Osteoblast (primary cell): Measurements from ENCODE around the gene CCDC102B. TPM values are rescaled to one million over a fixed set of nuclear protein-coding genes. Genes with fewer than 3 reads are reported as not detected.

Source experiments
- DNase-seq: peaks from one replicate; pipeline ENCODE4 v3.0.0; 2011; ENCODE audit warnings: low spot score, mixed read lengths; ENCODE audit not compliant: insufficient read length; ENCODE audit errors: missing footprints
- H2AFZ ChIP-seq: 2 replicates; pipeline ENCODE4 v1.6.0; 2011; ENCODE audit warnings: mild to moderate bottlenecking, low read length
- H3K27ac ChIP-seq: 2 replicates; pipeline ENCODE4 v1.5.1; 2011; ENCODE audit warnings: mild to moderate bottlenecking, low read depth, low read length, moderate library complexity
- H3K27me3 ChIP-seq: 2 replicates; pipeline ENCODE4 v1.6.0; 2012; ENCODE audit warnings: mild to moderate bottlenecking, control low read depth, inconsistent platforms, low read length, moderate library complexity; ENCODE audit not compliant: insufficient read depth
- H3K36me3 ChIP-seq: 2 replicates; pipeline ENCODE4 v1.5.1; 2011; ENCODE audit warnings: mild to moderate bottlenecking, low read length, control low read depth, moderate library complexity; ENCODE audit not compliant: insufficient read depth
- H3K4me1 ChIP-seq: 2 replicates; pipeline ENCODE4 v1.5.1; 2011; ENCODE audit warnings: mild to moderate bottlenecking, low read length, control low read depth, moderate library complexity; ENCODE audit not compliant: insufficient read depth
- H3K4me2 ChIP-seq: 2 replicates; pipeline ENCODE4 v1.6.0; 2011; ENCODE audit warnings: mild to moderate bottlenecking, low read length; ENCODE audit not compliant: insufficient read depth
- H3K4me3 ChIP-seq: fragments of 200-600 bp; sonication (generic); 3 replicates; pipeline ENCODE4 v1.5.1; 2012; ENCODE audit warnings: mild to moderate bottlenecking, low read length, inconsistent platforms; ENCODE audit not compliant: insufficient read depth
- H3K79me2 ChIP-seq: 2 replicates; pipeline ENCODE4 v1.6.0; 2012; ENCODE audit warnings: mild to moderate bottlenecking, low read length, control low read depth, inconsistent platforms; ENCODE audit not compliant: insufficient read depth
- H3K9me3 ChIP-seq: 2 replicates; pipeline ENCODE4 v1.5.1; 2011; ENCODE audit warnings: low read depth, low read length, control low read depth
- H4K20me1 ChIP-seq: 2 replicates; pipeline ENCODE4 v1.6.0; 2012; ENCODE audit warnings: mild to moderate bottlenecking, low read length, control low read depth; ENCODE audit not compliant: insufficient read depth
- total RNA-seq: library from RNA; depleted of rRNA; stranded (reverse); fragments of >200 nt; gene quantifications from 2 replicates; pipeline ENCODE4 v1.2.3, GENCODE V29; 2012
- TF ChIP-seq, protein P1 (sequence below): IDR thresholded peaks from 2 replicates; pipeline ENCODE4 v1.5.1; 2011; ENCODE audit warnings: mild to moderate bottlenecking, low read depth, low read length, moderate library complexity; ENCODE audit errors: extremely low read depth

CCDC102B gene
- total RNA-seq, 1 donor = 9.4 TPM

GRCh38 chr18:68984342-68984741, 186.5 kb downstream of the CCDC102B start:
- Histone ChIP-seq H3K79me2 (no peaks in the 10 kb centered on the region), H3K4me2 (no peak overlapping the region), H3K9me3 (no peaks in the 10 kb centered on the region), H3K27me3 (no peaks in the 10 kb centered on the region), H3K4me3 (no peak overlapping the region), H3K27ac (no peak overlapping the region), H3K4me1 (no peaks in the 10 kb centered on the region), H4K20me1 (no peaks in the 10 kb centered on the region), H2AFZ (no peak overlapping the region), H3K36me3 (no peaks in the 10 kb centered on the region)
- TF ChIP-seq, protein P1, sequence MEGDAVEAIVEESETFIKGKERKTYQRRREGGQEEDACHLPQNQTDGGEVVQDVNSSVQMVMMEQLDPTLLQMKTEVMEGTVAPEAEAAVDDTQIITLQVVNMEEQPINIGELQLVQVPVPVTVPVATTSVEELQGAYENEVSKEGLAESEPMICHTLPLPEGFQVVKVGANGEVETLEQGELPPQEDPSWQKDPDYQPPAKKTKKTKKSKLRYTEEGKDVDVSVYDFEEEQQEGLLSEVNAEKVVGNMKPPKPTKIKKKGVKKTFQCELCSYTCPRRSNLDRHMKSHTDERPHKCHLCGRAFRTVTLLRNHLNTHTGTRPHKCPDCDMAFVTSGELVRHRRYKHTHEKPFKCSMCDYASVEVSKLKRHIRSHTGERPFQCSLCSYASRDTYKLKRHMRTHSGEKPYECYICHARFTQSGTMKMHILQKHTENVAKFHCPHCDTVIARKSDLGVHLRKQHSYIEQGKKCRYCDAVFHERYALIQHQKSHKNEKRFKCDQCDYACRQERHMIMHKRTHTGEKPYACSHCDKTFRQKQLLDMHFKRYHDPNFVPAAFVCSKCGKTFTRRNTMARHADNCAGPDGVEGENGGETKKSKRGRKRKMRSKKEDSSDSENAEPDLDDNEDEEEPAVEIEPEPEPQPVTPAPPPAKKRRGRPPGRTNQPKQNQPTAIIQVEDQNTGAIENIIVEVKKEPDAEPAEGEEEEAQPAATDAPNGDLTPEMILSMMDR = no peak
- DNase-seq = no peak

DNA sequence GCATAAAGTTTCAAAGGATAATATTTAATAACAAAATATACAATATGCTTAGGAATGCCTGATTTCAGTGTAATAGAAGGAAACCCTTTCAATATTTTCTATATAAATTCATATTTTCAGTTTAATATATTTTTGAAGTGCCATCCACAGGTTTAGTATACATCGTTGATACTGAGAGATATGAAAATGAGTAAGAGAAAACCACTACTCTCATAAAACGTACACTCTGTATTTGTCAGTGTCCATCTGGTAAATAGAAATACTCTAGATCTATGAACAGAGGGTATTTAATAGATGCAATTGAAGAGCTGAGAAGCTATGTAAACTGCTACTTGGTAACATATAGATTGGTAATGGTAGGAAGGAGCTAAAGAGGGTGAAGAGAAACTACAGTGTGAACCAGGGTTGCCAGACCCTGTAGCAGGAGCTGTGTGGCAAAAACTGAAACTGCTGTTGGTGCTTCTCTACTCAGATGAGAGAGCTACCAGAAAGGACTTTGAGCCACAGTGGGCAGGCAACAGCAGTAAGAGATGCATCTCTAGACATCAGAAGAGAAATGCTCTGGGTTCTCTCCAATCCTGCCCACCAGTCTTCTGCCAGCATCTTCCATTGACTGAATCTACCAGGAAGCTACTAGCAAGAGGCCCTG, 187.4 kb downstream of the CCDC102B start:
- H4K20me1 ChIP-seq = no peaks in the 10 kb centered on the region
- no peak overlapping the region for H3K4me3 ChIP-seq
- no peaks in the 10 kb centered on the region for H3K36me3 ChIP-seq
- no peak overlapping the region for H2AFZ ChIP-seq
- H3K27me3 ChIP-seq = no peaks in the 10 kb centered on the region
- no peak overlapping the region for H3K27ac ChIP-seq
- H3K79me2 ChIP-seq = no peaks in the 10 kb centered on the region
- TF ChIP-seq, protein P1 = no peak
- H3K4me2 ChIP-seq = no peak overlapping the region
- H3K4me1 ChIP-seq = no peaks in the 10 kb centered on the region
- H3K9me3 ChIP-seq = no peaks in the 10 kb centered on the region
- DNase-seq = no peak

- Histone ChIP-seq H3K4me2 (peak overlapping the region; percentile 4), H4K20me1 (no peaks in the 10 kb centered on the region), H3K79me2 (no peaks in the 10 kb centered on the region), H2AFZ (no peak overlapping the region), H3K36me3 (no peaks in the 10 kb centered on the region), H3K4me1 (no peaks in the 10 kb centered on the region), H3K27me3 (no peaks in the 10 kb centered on the region), H3K27ac (no peak overlapping the region), H3K9me3 (no peaks in the 10 kb centered on the region), H3K4me3 (no peak overlapping the region)
- TF ChIP-seq, protein P1 = no peak
- DNase-seq = peak; percentile 69
These were observed 193.4 kb downstream of the CCDC102B start for GRCh38 chr18:68991286-68991685.

- no peaks in the 10 kb centered on the region for H3K36me3 ChIP-seq
These were observed 195.0 kb downstream of the CCDC102B start for GRCh38 chr18:68992719-68993482.

More at GRCh38 chr18:68992719-68993482, 195.0 kb downstream of the CCDC102B start:
- Histone ChIP-seq H4K20me1 (no peaks in the 10 kb centered on the region), H3K9me3 (no peaks in the 10 kb centered on the region), H3K4me3 (no peak overlapping the region), H3K27me3 (no peaks in the 10 kb centered on the region), H3K4me2 (no peak overlapping the region), H3K4me1 (no peaks in the 10 kb centered on the region), H3K27ac (no peak overlapping the region), H3K79me2 (no peaks in the 10 kb centered on the region), H2AFZ (no peak overlapping the region)
- no peak for DNase-seq
- TF ChIP-seq, protein P1 = no peak
